ENCODE measurements around the gene CHM.
"Not testable (repeated sequence)": the region's sequence is repeated elsewhere in the genome, so short reads cannot be mapped to it uniquely, and the experiment has no call there.

The CHM gene

DNA sequence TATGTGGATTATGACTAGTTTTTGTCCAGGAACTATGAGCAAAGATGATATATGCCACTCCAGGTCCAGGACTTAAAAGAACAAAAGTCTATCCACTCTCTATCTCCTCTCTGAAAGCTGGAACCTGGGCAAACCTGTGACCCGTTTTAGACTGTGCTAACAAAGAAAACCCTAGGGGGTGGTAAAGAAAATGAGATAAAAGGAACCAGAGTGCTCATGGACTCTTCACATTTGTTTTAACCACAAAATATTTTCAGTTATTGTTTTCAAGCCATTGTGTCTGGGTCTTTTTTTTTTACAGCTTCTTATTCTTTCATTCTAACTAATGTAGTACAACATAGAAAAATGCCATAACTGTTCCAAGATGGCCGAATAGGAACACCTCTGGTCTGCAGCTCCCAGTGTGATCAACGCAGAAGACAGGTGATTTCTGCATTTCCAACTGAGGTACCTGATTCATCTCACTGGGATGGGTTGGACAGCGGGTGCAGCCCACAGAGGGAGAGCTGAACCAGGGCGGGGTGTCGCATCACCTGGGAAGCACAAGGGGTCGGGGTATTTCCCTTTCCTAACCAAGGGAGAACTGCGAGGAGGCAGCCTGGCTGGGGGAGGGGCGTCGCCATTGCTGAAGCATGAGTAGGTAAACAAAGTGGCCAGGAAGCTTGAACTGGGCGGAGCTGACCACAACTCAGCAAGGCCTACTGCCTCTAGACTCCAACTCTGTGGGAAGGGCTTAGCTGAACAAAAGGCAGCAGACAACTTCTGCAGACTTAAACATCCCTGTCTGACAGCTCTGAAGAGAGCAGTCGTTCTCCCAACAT lies 45.1 kb downstream of the CHM start:
- in situ Hi-C loops (cut with HindIII; ENCODE audit: low pct_ligation_motif_present, low pct_unique_long_range_greater_than_20kb, low sequenced_read_pairs) = no loop called here
- DNase-seq = peak; percentile 0

GRCh38 chrX:85998954-85999353 lies 48.4 kb downstream of the CHM start:
- DNase-seq = no peak
- in situ Hi-C loops (cut with HindIII; ENCODE audit: low pct_ligation_motif_present, low pct_unique_long_range_greater_than_20kb, low sequenced_read_pairs) = no loop called here

GRCh38 chrX:85996555-85996954 lies 50.8 kb downstream of the CHM start:
- in situ Hi-C loops (cut with HindIII; ENCODE audit: low pct_ligation_motif_present, low pct_unique_long_range_greater_than_20kb, low sequenced_read_pairs) = no loop called here
- DNase-seq = no peak

- in situ Hi-C loops (cut with HindIII; ENCODE audit: low pct_ligation_motif_present, low pct_unique_long_range_greater_than_20kb, low sequenced_read_pairs) = no loop called here
These were observed 51.7 kb downstream of the CHM start for GRCh38 chrX:85995641-85996040.

GRCh38 chrX:85994797-85995196 lies 52.6 kb downstream of the CHM start:
- DNase-seq = no peak
- in situ Hi-C loops (cut with HindIII; ENCODE audit: low pct_ligation_motif_present, low pct_unique_long_range_greater_than_20kb, low sequenced_read_pairs) = no loop called here

More at GRCh38 chrX:85995641-85996040, 51.7 kb downstream of the CHM start:
- DNase-seq = no peak

GRCh38 chrX:85994228-85994627 lies 53.1 kb downstream of the CHM start:
- no peak for DNase-seq
- in situ Hi-C loops (cut with HindIII; ENCODE audit: low pct_ligation_motif_present, low pct_unique_long_range_greater_than_20kb, low sequenced_read_pairs) = no loop called here

- no peak for DNase-seq
- in situ Hi-C loops (cut with HindIII; ENCODE audit: low pct_ligation_motif_present, low pct_unique_long_range_greater_than_20kb, low sequenced_read_pairs) = no loop called here
These were observed 53.7 kb downstream of the CHM start for GRCh38 chrX:85993539-85994197.

GRCh38 chrX:85992811-85993229 lies 54.5 kb downstream of the CHM start:
- in situ Hi-C loops (cut with HindIII; ENCODE audit: low pct_ligation_motif_present, low pct_unique_long_range_greater_than_20kb, low sequenced_read_pairs) = no loop called here
- DNase-seq = no peak

- in situ Hi-C loops (cut with HindIII; ENCODE audit: low pct_ligation_motif_present, low pct_unique_long_range_greater_than_20kb, low sequenced_read_pairs) = no loop called here
- no peak for DNase-seq
These were observed 59.0 kb downstream of the CHM start for GRCh38 chrX:85988353-85988752.

GRCh38 chrX:85980286-85980685 lies 67.1 kb downstream of the CHM start:
- in situ Hi-C loops (cut with HindIII; ENCODE audit: low pct_ligation_motif_present, low pct_unique_long_range_greater_than_20kb, low sequenced_read_pairs) = no loop called here

GRCh38 chrX:85977218-85977617 lies 70.1 kb downstream of the CHM start:
- in situ Hi-C loops (cut with HindIII; ENCODE audit: low pct_ligation_motif_present, low pct_unique_long_range_greater_than_20kb, low sequenced_read_pairs) = no loop called here
- no peak for DNase-seq

More at GRCh38 chrX:85980286-85980685, 67.1 kb downstream of the CHM start:
- DNase-seq = no peak

DNA sequence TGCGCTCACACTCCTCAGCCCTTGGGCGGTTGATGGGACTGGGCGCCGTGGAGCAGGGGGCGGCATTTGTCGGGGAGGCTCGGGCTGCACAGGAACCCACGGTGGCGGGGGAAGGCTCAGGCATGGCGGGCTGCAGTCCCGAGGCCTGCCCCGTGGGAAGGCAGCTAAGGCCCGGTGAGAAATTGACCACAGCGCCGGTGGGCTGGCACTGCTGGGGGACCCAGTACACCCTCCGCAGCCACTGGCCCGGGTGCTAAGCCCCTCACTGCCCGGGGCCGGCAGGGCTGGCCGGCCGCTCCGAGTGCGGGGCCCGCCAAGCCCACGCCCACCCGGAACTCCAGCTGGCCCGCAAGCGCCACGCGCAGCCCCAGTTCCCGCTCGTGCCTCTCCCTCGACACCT lies 75.0 kb downstream of the CHM start:
- in situ Hi-C loops (cut with HindIII; ENCODE audit: low pct_ligation_motif_present, low pct_unique_long_range_greater_than_20kb, low sequenced_read_pairs) = not testable (repeated sequence)

DNA sequence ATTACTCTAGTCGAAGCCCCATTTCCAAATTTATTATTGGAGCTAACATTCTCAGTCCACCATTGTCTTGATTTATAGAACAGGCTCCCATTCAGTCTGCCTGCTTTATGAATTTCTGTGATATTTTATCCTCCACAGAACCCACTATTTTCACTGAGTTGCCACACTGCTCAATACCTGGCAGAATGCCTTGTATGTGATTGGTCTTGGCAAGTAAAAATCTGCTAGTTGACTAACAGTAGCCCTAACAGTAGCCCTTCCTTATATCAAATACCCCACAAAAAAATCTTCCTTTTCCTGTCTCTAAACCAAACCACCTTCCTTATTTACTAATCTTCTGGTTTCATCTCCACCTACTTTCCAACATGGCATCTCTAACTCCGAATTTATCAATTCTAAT lies 82.6 kb downstream of the CHM start:
- no peak for DNase-seq
- in situ Hi-C loops (cut with HindIII; ENCODE audit: low pct_ligation_motif_present, low pct_unique_long_range_greater_than_20kb, low sequenced_read_pairs) = no loop called here

More for the DNA sequence above, 75.0 kb downstream of the CHM start:
- DNase-seq = not testable (repeated sequence)

DNA sequence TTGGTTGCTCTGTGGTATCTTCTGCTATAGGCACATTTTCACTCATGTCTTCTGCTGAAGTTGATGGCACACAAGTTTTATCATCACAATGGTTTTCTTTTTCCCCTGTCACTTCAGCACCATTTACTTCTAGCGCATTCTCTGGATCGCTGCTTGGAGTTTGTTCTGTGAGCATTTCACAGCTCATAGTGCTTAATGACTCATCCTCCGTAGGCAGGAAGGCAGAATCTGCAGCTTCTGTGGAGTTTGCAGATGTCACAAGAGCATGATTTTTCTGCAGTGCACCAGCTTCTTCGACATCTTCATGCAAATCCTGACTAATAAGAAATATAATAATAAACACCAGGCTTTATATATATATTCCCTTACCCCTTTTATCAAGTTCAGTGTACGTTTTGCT lies 83.6 kb downstream of the CHM start:
- DNase-seq = peak; percentile 45
- in situ Hi-C loops (cut with HindIII; ENCODE audit: low pct_ligation_motif_present, low pct_unique_long_range_greater_than_20kb, low sequenced_read_pairs) = no loop called here

DNA sequence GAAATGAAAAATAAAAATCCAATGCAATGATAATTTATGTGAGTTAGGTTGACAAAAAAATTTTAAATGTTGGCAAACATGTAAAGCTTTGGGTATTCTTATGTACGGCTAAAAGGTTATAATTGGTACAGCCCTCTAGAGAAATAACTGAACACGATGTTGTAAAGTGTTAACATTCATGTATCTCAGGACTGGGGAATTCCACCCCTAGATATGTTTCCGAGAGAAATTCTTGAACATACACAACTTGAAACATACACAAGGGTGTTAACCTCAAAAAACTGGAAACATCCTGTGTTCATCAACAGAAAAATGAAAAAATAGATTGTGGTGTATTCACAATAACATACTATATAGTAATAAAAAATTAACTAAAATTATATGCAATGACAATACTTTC lies 91.8 kb downstream of the CHM start:
- no peak for DNase-seq
- in situ Hi-C loops (cut with HindIII; ENCODE audit: low pct_ligation_motif_present, low pct_unique_long_range_greater_than_20kb, low sequenced_read_pairs) = no loop called here

GRCh38 chrX:85944751-85945150 lies 102.6 kb downstream of the CHM start:
- in situ Hi-C loops (cut with HindIII; ENCODE audit: low pct_ligation_motif_present, low pct_unique_long_range_greater_than_20kb, low sequenced_read_pairs) = not testable (repeated sequence)

DNA sequence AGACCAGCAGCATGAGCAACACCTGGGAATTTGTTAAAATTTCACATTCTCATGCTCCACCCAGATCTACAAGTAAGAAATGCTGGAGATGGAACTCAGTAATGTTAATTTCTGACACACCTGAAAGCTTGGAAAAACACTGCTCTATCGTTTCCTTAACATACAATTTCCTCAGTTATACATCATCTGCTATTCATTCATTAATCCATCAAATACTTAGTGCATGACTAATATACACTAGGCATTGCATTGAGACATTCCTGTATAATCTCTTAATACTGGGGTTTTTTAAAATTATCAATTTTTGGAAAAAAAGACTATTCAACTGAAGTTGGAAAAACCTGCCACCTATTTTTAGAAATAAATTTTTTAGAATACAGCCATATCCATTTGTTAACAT lies 106.1 kb downstream of the CHM start:
- in situ Hi-C loops (cut with HindIII; ENCODE audit: low pct_ligation_motif_present, low pct_unique_long_range_greater_than_20kb, low sequenced_read_pairs) = no loop called here
- peak; percentile 0 for DNase-seq

More at GRCh38 chrX:85944751-85945150, 102.6 kb downstream of the CHM start:
- not testable (repeated sequence) for DNase-seq

- DNase-seq; in situ Hi-C loops (cut with HindIII; ENCODE audit: low pct_ligation_motif_present, low pct_unique_long_range_greater_than_20kb, low sequenced_read_pairs): not testable (repeated sequence)
These were observed 107.4 kb downstream of the CHM start for GRCh38 chrX:85939942-85940341.

DNA sequence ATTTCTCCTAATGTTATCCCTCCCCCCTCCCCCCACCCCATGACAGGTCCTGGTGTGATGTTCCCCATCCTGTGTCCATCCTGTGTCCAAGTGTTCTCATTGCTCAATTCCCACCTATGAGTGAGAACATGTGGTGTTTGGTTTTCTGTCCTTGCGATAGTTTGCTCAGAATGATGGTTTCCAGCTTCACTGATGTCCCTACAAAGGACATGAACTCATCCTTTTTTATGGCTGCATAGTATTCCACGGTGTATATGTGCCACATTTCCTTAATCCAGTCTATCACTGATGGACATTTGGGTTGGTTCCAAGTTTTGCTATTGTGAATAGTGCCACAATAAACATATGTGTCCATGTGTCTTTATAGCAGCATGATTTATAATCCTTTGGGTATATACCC lies 113.0 kb downstream of the CHM start:
- DNase-seq; in situ Hi-C loops (cut with HindIII; ENCODE audit: low pct_ligation_motif_present, low pct_unique_long_range_greater_than_20kb, low sequenced_read_pairs): not testable (repeated sequence)

- in situ Hi-C loops (cut with HindIII; ENCODE audit: low pct_ligation_motif_present, low pct_unique_long_range_greater_than_20kb, low sequenced_read_pairs) = no loop called here
- DNase-seq = no peak
These were observed 117.3 kb downstream of the CHM start for GRCh38 chrX:85930099-85930498.

All from ACHN (cell line).